ENCODE results near the gene GCNT4.
A peak's percentile ranks its signal among the peaks of the same experiment; 100 is the strongest.

Gene GCNT4

GRCh38 chr5:75037106-75037505 lies 15.3 kb downstream of the GCNT4 start:
- Histone ChIP-seq H3K4me2 (ENCODE audit: low read length) (no peak overlapping the region), H3K27ac (peak overlapping the region; percentile 65)

GRCh38 chr5:75034137-75034739 lies 18.1 kb downstream of the GCNT4 start:
- H2AFZ ChIP-seq: no peak overlapping the region
- no peak for TF ChIP-seq CTCF (IDR thresholded peaks at IDR 0.05)
- H3K4me2 ChIP-seq (ENCODE audit: low read length): no peak overlapping the region
- no peak overlapping the region for H3K9ac ChIP-seq
- H3K27me3 ChIP-seq (ENCODE audit: control insufficient read depth, insufficient read depth, low read length): no peaks in the 10 kb centered on the region
- H3K4me3 ChIP-seq (ENCODE audit: low read depth, low read length): no peak overlapping the region
- H3K4me1 ChIP-seq: peaks cover 3% of the 10 kb centered on the region
- no peaks in the 10 kb centered on the region for H3K9me3 ChIP-seq (ENCODE audit: control insufficient read depth, low read length)
- H3K27ac ChIP-seq: no peak overlapping the region
- H3K36me3 ChIP-seq (ENCODE audit: control insufficient read depth, insufficient read depth, low read length): no peaks in the 10 kb centered on the region
- H3K79me2 ChIP-seq: peaks cover 4% of the 10 kb centered on the region

More at GRCh38 chr5:75037106-75037505, 15.3 kb downstream of the GCNT4 start:
- H3K4me3 ChIP-seq (ENCODE audit: low read depth, low read length): peak overlapping the region; percentile 28
- peak; percentile 10 for TF ChIP-seq CTCF (IDR thresholded peaks at IDR 0.05)
- H3K27me3 ChIP-seq (ENCODE audit: control insufficient read depth, insufficient read depth, low read length): no peaks in the 10 kb centered on the region
- H3K9me3 ChIP-seq (ENCODE audit: control insufficient read depth, low read length): no peaks in the 10 kb centered on the region
- H3K4me1 ChIP-seq: peaks cover 3% of the 10 kb centered on the region
- H3K9ac ChIP-seq: no peak overlapping the region
- no peak overlapping the region for H2AFZ ChIP-seq
- peaks cover 4% of the 10 kb centered on the region for H3K79me2 ChIP-seq
- no peaks in the 10 kb centered on the region for H3K36me3 ChIP-seq (ENCODE audit: control insufficient read depth, insufficient read depth, low read length)

GRCh38 chr5:75031366-75031765 lies 21.0 kb downstream of the GCNT4 start:
- TF ChIP-seq CTCF (IDR thresholded peaks at IDR 0.05): no peak
- Histone ChIP-seq H3K4me2 (ENCODE audit: low read length) (no peak overlapping the region), H3K9ac (no peak overlapping the region), H3K9me3 (ENCODE audit: control insufficient read depth, low read length) (no peaks in the 10 kb centered on the region), H3K4me3 (ENCODE audit: low read depth, low read length) (no peak overlapping the region), H2AFZ (no peak overlapping the region), H3K36me3 (ENCODE audit: control insufficient read depth, insufficient read depth, low read length) (no peaks in the 10 kb centered on the region), H3K27me3 (ENCODE audit: control insufficient read depth, insufficient read depth, low read length) (no peaks in the 10 kb centered on the region), H3K79me2 (peaks cover 4% of the 10 kb centered on the region), H3K4me1 (no peaks in the 10 kb centered on the region), H3K27ac (no peak overlapping the region)

GRCh38 chr5:75028090-75028489 lies 24.3 kb downstream of the GCNT4 start:
- no peak overlapping the region for H3K4me2 ChIP-seq (ENCODE audit: low read length)
- no peak overlapping the region for H3K4me3 ChIP-seq (ENCODE audit: low read depth, low read length)
- no peak for TF ChIP-seq CTCF (IDR thresholded peaks at IDR 0.05)
- no peak overlapping the region for H3K9ac ChIP-seq
- H3K79me2 ChIP-seq: peaks cover 4% of the 10 kb centered on the region
- no peak overlapping the region for H3K27ac ChIP-seq
- H3K4me1 ChIP-seq: no peaks in the 10 kb centered on the region
- no peaks in the 10 kb centered on the region for H3K27me3 ChIP-seq (ENCODE audit: control insufficient read depth, insufficient read depth, low read length)
- H3K9me3 ChIP-seq (ENCODE audit: control insufficient read depth, low read length): no peaks in the 10 kb centered on the region
- H3K36me3 ChIP-seq (ENCODE audit: control insufficient read depth, insufficient read depth, low read length): no peaks in the 10 kb centered on the region
- H2AFZ ChIP-seq: no peak overlapping the region

Data from parathyroid adenoma (tissue), 2 donors.